Bronchial epithelial cell (primary cell): Measurements from ENCODE around the gene GP2. TPM values are rescaled to one million over a fixed set of nuclear protein-coding genes. Genes with fewer than 3 reads are reported as not detected.

Experiments
- DNase-seq: peaks from one replicate; pipeline ENCODE4 v3.0.0-alpha.2; 2010; ENCODE audit warnings: low read depth
- FAIRE-seq: peaks from 2 replicates; lab custom pipeline; 2011; peaks lifted over from hg19 to GRCh38; lab: Jason Lieb, UNC
- H3K27me3 ChIP-seq: 2 replicates; pipeline ENCODE4 v1.5.1; 2011; ENCODE audit warnings: low read length; ENCODE audit not compliant: control insufficient read depth, insufficient read depth
- H3K36me3 ChIP-seq: 2 replicates; pipeline ENCODE4 v1.5.1; 2011; ENCODE audit warnings: low read length; ENCODE audit not compliant: control insufficient read depth, insufficient read depth
- H3K4me3 ChIP-seq: 2 replicates; pipeline ENCODE4 v1.5.1; 2011; ENCODE audit warnings: mild to moderate bottlenecking, low read depth, low read length, control low read depth
- CTCF ChIP-seq: IDR thresholded peaks from 2 replicates; pipeline ENCODE4 v1.5.1; 2011; ENCODE audit warnings: mild to moderate bottlenecking, moderate library complexity, low read length, control low read depth, inconsistent platforms; ENCODE audit not compliant: insufficient read depth, severe bottlenecking
- total RNA-seq: library from RNA; depleted of rRNA; stranded (reverse); fragments of >200 nt; gene quantifications from 2 replicates; pipeline ENCODE4 v1.2.1, GENCODE V29; 2014

GP2 gene
- total RNA-seq, 1 donor from 2014 or later = not detected

GRCh38 chr16:20291208-20292206 is 35.8 kb downstream of the GP2 start:
- DNase-seq (no peak), FAIRE-seq (no peak)
- Histone ChIP-seq H3K36me3 (no peaks in the 10 kb centered on the region), H3K4me3 (no peak overlapping the region), H3K27me3 (no peaks in the 10 kb centered on the region)
- TF ChIP-seq CTCF = no peak

DNA sequence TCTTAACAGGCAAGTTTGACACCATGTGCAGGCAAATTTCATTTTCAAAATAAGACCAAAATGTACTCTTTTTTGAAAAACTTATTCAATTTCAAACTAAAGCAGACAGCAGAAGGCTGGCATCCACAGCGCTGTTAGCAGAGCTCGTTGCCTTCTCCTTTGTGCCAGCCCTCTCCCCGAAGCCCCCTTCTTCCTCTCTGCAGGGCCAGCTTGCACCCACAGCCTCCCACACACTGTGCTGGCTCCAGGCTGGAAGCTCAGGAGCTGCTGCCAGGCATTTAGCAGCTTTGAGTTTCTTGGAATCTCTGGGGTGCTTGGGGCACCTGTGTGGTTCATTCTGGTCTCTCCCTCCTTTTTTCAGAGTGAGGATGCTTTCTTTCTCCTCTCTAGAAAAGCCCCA is 37.7 kb downstream of the GP2 start:
- no peak for TF ChIP-seq CTCF
- Histone ChIP-seq H3K36me3 (no peaks in the 10 kb centered on the region), H3K4me3 (no peak overlapping the region), H3K27me3 (no peaks in the 10 kb centered on the region)
- no peak for FAIRE-seq
- no peak for DNase-seq

GRCh38 chr16:20285993-20286499 is 41.3 kb downstream of the GP2 start:
- Histone ChIP-seq H3K36me3 (no peaks in the 10 kb centered on the region), H3K27me3 (no peaks in the 10 kb centered on the region), H3K4me3 (no peak overlapping the region)
- DNase-seq (no peak), FAIRE-seq (no peak)
- TF ChIP-seq CTCF = no peak

DNA sequence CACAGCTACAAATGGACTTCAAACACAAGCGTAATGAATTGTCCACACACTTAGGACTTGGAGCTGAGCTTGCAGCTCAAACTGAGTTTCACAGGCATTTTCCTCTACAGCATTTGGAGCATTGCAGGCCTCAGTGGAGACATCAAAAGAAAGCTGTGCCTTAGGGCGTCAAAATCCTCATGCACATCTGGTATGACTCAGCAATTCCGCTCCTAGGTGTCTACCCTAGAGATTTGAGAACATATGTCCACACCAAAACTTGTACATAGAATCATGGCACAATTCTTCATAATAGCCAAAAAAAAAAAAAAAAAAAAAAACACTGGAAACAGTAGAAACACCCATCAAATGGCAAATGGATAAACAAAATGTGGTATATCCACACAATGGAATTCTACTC is 47.1 kb downstream of the GP2 start:
- Histone ChIP-seq H3K27me3 (no peaks in the 10 kb centered on the region), H3K4me3 (no peak overlapping the region), H3K36me3 (no peaks in the 10 kb centered on the region)
- FAIRE-seq (no peak), DNase-seq (no peak)
- TF ChIP-seq CTCF = no peak

- no peak for TF ChIP-seq CTCF
- Histone ChIP-seq H3K36me3 (no peaks in the 10 kb centered on the region), H3K27me3 (no peaks in the 10 kb centered on the region), H3K4me3 (no peak overlapping the region)
- DNase-seq (no peak), FAIRE-seq (no peak)
Observed at GRCh38 chr16:20271893-20272292, 55.4 kb downstream of the GP2 start.

DNA sequence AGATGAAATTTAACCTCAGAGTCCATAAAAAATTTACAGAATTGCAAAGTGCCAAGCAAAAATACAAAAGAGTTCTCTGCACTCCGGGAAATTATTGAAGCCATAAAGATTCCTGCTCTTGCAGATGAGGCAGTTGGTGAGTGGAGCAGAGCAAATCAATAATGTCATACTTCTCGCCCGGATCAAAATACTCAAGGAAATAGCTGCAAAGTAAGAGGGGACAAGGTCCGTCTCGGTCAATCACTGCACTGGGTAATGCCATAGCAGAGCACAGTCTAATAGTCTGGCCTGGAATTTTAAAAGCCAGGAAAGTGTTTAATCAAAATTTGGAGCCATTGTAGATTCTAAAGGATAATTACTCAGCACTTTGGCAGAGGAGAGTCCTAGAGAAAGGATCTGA is 58.9 kb downstream of the GP2 start:
- no peaks in the 10 kb centered on the region for H3K27me3 ChIP-seq
- no peak for DNase-seq
- no peak for TF ChIP-seq CTCF
- no peak overlapping the region for H3K4me3 ChIP-seq
- no peaks in the 10 kb centered on the region for H3K36me3 ChIP-seq
- no peak for FAIRE-seq
